Measurements from ENCODE around the gene LEFTY1. TPM values are rescaled to one million over a fixed set of nuclear protein-coding genes. Genes with fewer than 3 reads are reported as not detected.
A peak's percentile ranks its signal among the peaks of the same experiment; 100 is the strongest.

LEFTY1 gene
- total and polyA plus RNA-seq, 2 of the 13 experiments (the other 11 are each of a cell fraction or from before 2014, with no cell fraction given) = 0.29 to 0.79 TPM

DNA sequence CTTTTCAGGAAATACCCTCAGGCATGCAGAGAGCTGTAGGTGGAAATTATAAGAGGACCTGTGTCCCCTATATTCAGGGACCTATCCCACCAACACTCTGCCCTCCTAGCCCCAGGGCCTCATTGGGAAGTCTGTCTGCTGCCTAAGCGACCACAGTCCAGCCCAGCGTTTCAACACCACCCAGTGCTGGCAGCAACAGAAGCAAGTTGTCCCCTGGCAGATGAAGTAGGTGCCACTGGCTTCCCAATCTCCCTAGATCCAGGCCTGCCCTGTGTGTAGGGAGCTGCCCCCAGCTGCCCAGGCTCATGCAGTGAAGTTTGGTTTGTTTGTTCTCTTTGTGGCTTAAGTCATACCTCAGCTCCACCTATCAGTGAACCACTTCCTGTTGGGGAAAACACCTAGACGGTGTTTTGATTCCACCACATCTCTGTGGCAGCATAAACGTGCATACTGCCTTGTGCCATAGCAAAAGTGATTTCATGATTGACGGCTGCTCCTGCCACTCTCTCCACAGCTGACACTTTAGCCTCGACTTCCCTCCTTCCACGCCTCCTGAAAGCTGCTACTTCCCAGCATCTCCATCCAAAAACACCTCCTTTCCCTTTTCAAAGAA is 8.1 kb upstream of the LEFTY1 start (continued):
- TF ChIP-seq PPARG (CRISPR knock-in tag; conservative IDR thresholded peaks at IDR 0.05) = no peak
- peak; percentile 45; the same call in 1 of the 2 replicates for TF ChIP-seq ZFP91 (CRISPR knock-in tag; IDR thresholded peaks at IDR 0.05; ENCODE audit: borderline replicate concordance)
- TF ChIP-seq PAX8 (CRISPR knock-in tag; IDR thresholded peaks at IDR 0.05; ENCODE audit: borderline replicate concordance) = no peak
- TF ChIP-seq CBFB (CRISPR knock-in tag; IDR thresholded peaks at IDR 0.05) = no peak
- TF ChIP-seq, protein P1, sequence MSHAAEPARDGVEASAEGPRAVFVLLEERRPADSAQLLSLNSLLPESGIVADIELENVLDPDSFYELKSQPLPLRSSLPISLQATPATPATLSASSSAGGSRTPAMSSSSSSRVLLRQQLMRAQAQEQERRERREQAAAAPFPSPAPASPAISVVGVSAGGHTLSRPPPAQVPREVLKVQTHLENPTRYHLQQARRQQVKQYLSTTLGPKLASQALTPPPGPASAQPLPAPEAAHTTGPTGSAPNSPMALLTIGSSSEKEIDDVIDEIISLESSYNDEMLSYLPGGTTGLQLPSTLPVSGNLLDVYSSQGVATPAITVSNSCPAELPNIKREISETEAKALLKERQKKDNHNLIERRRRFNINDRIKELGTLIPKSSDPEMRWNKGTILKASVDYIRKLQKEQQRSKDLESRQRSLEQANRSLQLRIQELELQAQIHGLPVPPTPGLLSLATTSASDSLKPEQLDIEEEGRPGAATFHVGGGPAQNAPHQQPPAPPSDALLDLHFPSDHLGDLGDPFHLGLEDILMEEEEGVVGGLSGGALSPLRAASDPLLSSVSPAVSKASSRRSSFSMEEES (CRISPR knock-in tag; IDR thresholded peaks at IDR 0.05) = no peak
- TF ChIP-seq FOXK2 (IDR thresholded peaks at IDR 0.05) = no peak
- TF ChIP-seq ELF1 (CRISPR knock-in tag; IDR thresholded peaks at IDR 0.05) = peak; percentile 56; the same call in 1 of the 2 replicates
- no peak for TF ChIP-seq NBN (conservative IDR thresholded peaks at IDR 0.05)
- TF ChIP-seq, protein P2, sequence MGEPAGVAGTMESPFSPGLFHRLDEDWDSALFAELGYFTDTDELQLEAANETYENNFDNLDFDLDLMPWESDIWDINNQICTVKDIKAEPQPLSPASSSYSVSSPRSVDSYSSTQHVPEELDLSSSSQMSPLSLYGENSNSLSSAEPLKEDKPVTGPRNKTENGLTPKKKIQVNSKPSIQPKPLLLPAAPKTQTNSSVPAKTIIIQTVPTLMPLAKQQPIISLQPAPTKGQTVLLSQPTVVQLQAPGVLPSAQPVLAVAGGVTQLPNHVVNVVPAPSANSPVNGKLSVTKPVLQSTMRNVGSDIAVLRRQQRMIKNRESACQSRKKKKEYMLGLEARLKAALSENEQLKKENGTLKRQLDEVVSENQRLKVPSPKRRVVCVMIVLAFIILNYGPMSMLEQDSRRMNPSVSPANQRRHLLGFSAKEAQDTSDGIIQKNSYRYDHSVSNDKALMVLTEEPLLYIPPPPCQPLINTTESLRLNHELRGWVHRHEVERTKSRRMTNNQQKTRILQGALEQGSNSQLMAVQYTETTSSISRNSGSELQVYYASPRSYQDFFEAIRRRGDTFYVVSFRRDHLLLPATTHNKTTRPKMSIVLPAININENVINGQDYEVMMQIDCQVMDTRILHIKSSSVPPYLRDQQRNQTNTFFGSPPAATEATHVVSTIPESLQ (CRISPR knock-in tag; conservative IDR thresholded peaks at IDR 0.05) = no peak
- TF ChIP-seq RBM39 (IDR thresholded peaks at IDR 0.05; ENCODE audit: low read depth, low read length, poor library complexity, severe bottlenecking) = no peak
- no peak for TF ChIP-seq MNT (IDR thresholded peaks at IDR 0.05)
- TF ChIP-seq ZNF160 (CRISPR knock-in tag; IDR thresholded peaks at IDR 0.05) = no peak
- TF ChIP-seq, protein P3, sequence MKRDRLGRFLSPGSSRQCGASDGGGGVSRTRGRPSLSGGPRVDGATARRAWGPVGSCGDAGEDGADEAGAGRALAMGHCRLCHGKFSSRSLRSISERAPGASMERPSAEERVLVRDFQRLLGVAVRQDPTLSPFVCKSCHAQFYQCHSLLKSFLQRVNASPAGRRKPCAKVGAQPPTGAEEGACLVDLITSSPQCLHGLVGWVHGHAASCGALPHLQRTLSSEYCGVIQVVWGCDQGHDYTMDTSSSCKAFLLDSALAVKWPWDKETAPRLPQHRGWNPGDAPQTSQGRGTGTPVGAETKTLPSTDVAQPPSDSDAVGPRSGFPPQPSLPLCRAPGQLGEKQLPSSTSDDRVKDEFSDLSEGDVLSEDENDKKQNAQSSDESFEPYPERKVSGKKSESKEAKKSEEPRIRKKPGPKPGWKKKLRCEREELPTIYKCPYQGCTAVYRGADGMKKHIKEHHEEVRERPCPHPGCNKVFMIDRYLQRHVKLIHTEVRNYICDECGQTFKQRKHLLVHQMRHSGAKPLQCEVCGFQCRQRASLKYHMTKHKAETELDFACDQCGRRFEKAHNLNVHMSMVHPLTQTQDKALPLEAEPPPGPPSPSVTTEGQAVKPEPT (CRISPR knock-in tag; IDR thresholded peaks at IDR 0.05; ENCODE audit: low read depth) = no peak
- TF ChIP-seq, protein P4, sequence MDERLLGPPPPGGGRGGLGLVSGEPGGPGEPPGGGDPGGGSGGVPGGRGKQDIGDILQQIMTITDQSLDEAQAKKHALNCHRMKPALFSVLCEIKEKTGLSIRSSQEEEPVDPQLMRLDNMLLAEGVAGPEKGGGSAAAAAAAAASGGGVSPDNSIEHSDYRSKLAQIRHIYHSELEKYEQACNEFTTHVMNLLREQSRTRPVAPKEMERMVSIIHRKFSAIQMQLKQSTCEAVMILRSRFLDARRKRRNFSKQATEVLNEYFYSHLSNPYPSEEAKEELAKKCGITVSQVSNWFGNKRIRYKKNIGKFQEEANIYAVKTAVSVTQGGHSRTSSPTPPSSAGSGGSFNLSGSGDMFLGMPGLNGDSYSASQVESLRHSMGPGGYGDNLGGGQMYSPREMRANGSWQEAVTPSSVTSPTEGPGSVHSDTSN (CRISPR knock-in tag; IDR thresholded peaks at IDR 0.05) = peak; percentile 37; the same call in 1 of the 2 replicates
- TF ChIP-seq ZNF792 (CRISPR knock-in tag; IDR thresholded peaks at IDR 0.05) = no peak
- TF ChIP-seq SRSF4 (IDR thresholded peaks at IDR 0.05; ENCODE audit: low read depth, low read length, poor library complexity, severe bottlenecking) = no peak
- no peak for TF ChIP-seq MAZ (IDR thresholded peaks at IDR 0.05; ENCODE audit: borderline replicate concordance, low read depth, low read length)
- no peak for TF ChIP-seq MAZ (CRISPR knock-in tag; IDR thresholded peaks at IDR 0.05; ENCODE audit: low read depth)
